ENCODE data around the gene KRTAP5-1. TPM values are rescaled to one million over a fixed set of nuclear protein-coding genes. Genes with fewer than 3 reads are reported as not detected.

The KRTAP5-1 gene
- total RNA-seq, 1 donor from 2014 or later: not detected

DNA sequence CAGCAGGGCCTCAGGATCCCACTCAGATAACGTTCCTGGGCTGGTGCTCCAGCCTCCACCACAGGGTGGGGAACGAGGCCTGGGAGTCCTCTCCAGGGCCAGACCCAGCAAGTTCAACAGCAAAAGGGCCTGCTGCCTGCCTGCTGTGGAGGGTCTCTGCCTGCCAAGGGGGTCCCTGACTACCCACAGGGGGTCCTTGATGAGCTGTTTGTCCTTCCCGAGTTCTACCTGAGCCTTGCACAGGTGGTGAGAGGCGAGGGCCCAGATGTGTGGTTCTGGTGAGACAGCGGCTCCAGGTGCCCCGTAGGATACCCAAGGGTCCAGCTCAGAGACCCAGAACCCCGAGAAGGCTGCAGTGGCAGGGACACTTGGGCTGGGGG, 17.4 kb downstream of the KRTAP5-1 start:
- H3K36me3 ChIP-seq: peaks cover 9% of the 10 kb centered on the region
- no peak overlapping the region for H3K4me3 ChIP-seq
- DNase-seq: no peak
- peaks cover 4% of the 10 kb centered on the region for H3K27me3 ChIP-seq (ENCODE audit: low read depth)
- H3K9me3 ChIP-seq: no peaks in the 10 kb centered on the region
- TF ChIP-seq, protein P1, sequence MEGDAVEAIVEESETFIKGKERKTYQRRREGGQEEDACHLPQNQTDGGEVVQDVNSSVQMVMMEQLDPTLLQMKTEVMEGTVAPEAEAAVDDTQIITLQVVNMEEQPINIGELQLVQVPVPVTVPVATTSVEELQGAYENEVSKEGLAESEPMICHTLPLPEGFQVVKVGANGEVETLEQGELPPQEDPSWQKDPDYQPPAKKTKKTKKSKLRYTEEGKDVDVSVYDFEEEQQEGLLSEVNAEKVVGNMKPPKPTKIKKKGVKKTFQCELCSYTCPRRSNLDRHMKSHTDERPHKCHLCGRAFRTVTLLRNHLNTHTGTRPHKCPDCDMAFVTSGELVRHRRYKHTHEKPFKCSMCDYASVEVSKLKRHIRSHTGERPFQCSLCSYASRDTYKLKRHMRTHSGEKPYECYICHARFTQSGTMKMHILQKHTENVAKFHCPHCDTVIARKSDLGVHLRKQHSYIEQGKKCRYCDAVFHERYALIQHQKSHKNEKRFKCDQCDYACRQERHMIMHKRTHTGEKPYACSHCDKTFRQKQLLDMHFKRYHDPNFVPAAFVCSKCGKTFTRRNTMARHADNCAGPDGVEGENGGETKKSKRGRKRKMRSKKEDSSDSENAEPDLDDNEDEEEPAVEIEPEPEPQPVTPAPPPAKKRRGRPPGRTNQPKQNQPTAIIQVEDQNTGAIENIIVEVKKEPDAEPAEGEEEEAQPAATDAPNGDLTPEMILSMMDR (IDR thresholded peaks at IDR 0.05): no peak
- intact Hi-C loops (cut with DNase I): no loop called here
- H3K27ac ChIP-seq: no peak overlapping the region
- ATAC-seq: no peak
- peaks cover 15% of the 10 kb centered on the region for H3K4me1 ChIP-seq

DNA sequence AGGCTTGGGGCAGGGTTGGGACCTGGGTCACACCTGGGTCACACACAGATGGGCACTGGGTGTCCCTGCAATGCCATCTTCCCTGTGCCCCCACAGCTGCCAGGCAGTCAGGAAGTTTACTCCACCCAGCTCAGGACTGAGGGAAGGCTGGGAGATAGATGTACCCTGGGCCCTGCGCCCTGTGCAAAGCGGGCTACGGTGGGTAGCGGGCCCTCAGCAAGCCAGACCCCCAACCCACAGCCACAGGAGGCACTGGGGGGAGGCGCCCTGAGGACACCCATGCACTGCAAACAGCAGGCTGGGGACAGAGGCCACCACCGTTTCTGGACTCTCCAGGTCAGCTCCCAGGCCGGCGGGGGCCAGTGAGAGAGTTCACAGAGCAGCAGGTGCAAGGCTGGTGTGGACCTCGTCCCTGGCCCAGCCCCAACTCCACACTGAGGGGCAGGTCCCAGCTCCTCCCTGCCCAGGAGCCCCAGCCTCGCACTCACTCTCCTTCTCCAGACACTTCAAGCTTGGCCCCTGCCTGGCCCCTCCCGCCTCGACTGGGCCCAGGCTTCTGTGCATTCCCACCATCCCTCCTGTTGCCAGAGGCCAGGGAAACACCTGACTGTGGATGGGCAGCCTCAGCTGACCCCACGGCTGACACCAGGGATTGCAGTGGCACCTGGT, 17.9 kb downstream of the KRTAP5-1 start:
- ATAC-seq (no peak), DNase-seq (no peak)
- H3K4me1 ChIP-seq: peaks cover 15% of the 10 kb centered on the region
- H3K27me3 ChIP-seq (ENCODE audit: low read depth): peaks cover 4% of the 10 kb centered on the region
- no peaks in the 10 kb centered on the region for H3K9me3 ChIP-seq
- no peak overlapping the region for H3K4me3 ChIP-seq
- peaks cover 9% of the 10 kb centered on the region for H3K36me3 ChIP-seq
- TF ChIP-seq, protein P1 (IDR thresholded peaks at IDR 0.05): no peak
- intact Hi-C loops (cut with DNase I): no loop called here
- no peak overlapping the region for H3K27ac ChIP-seq

DNA sequence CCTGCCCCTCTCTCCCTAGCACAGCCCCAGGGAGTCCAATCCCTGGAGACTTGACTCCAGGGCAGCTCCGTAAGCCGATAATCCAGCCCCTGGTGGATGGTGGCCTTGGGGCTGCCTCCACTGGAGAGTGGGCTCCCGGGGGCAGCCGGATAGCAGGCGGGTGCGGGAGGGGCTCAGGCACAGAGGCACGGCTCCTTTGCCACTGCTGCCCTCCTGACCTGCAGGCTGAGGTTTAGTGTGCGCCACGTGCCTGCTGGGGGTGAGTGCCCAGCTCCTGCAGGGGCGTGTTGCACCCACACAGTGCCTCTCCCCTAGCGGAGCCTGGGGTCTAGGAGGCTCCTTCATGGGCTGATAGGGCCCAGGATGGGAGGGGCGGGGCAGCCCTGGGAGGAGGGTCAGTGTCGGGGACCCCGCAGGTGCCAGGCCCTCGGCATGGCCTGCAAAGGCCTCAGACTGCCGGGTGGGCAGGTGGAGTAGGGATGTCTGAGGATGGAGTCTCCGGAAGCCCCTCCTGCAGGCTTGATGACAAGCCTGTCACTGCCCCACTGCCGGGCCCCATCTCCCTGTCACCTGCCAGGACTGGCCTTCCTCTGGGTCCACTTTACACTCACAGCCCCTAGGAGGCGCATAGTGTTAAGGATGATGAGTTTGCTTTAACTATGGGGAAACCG, 18.6 kb downstream of the KRTAP5-1 start:
- peaks cover 4% of the 10 kb centered on the region for H3K27me3 ChIP-seq (ENCODE audit: low read depth)
- no peak for DNase-seq

DNA sequence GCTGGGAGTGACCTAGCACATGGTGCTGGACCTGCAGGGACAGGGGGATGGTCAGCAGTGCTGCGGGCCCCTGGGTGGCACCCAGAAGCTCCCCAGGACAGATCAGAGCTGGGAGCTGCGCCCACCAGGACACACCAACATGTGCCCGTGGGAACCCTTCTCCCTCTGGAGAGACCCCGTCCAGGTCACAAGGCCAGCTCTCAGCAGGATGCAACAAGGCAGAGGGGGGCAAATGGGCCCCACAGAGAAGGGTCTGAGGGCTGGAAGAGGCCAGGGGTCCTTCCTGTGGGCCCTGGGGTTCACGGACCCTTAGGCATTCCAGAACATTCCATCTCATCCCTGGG, 19.2 kb downstream of the KRTAP5-1 start:
- no peaks in the 10 kb centered on the region for H3K27me3 ChIP-seq (ENCODE audit: low read depth)
- TF ChIP-seq, protein P1 (IDR thresholded peaks at IDR 0.05): no peak
- no peak overlapping the region for H3K4me3 ChIP-seq
- H3K9me3 ChIP-seq: no peaks in the 10 kb centered on the region
- intact Hi-C loops (cut with DNase I): no loop called here
- peaks cover 9% of the 10 kb centered on the region for H3K4me1 ChIP-seq
- peaks cover 9% of the 10 kb centered on the region for H3K36me3 ChIP-seq
- no peak for DNase-seq
- no peak for ATAC-seq
- H3K27ac ChIP-seq: no peak overlapping the region

More for the DNA sequence above, 18.6 kb downstream of the KRTAP5-1 start:
- peaks cover 9% of the 10 kb centered on the region for H3K36me3 ChIP-seq
- TF ChIP-seq, protein P1 (IDR thresholded peaks at IDR 0.05): no peak
- H3K4me3 ChIP-seq: no peak overlapping the region
- peaks cover 15% of the 10 kb centered on the region for H3K4me1 ChIP-seq
- H3K9me3 ChIP-seq: no peaks in the 10 kb centered on the region
- no peak for ATAC-seq
- no peak overlapping the region for H3K27ac ChIP-seq
- intact Hi-C loops (cut with DNase I): no loop called here

DNA sequence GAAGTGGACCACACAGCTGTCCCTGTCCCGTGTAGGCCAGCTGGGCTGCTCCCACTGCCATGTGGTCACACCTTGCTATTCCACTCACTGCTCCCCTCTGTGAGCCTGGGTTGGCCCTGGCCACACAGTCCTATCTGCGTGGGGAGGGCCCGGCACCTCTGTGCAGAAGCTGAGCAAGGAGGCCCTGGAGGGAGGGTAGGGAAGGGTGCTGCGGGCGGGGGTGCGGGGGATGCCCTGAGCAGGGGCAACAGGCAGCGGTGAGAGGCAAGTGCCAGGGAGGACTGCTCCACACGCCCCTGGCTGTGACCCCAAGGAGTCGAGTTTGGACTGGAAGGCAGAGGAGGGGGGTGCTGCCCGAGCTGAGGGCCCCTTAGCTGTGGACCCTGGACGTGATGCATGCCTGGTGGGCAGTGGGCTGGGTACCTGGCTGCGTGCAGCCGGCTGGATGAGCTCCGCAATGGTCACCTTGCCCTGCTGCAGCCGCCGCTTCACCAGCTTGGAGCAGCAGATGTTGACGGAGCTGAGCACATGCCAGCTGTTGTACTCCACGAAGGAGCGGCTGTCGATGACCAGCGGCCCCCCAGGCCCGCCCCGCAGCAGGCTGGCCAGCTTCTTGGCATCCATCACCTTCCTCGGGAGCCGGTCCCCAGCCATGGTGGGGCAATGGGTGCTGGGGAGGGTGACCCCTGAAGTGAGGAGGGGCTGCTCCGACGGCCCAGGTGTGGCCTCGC, 19.7 kb downstream of the KRTAP5-1 start:
- H3K4me3 ChIP-seq: no peak overlapping the region
- no peak for ATAC-seq
- no peaks in the 10 kb centered on the region for H3K9me3 ChIP-seq
- no peak for DNase-seq
- peaks cover 3% of the 10 kb centered on the region for H3K4me1 ChIP-seq
- TF ChIP-seq, protein P1 (IDR thresholded peaks at IDR 0.05): no peak
- H3K27ac ChIP-seq: no peak overlapping the region
- intact Hi-C loops (cut with DNase I): no loop called here
- no peaks in the 10 kb centered on the region for H3K27me3 ChIP-seq (ENCODE audit: low read depth)
- H3K36me3 ChIP-seq: peaks cover 9% of the 10 kb centered on the region
